Osteocyte (in vitro differentiated cells): ENCODE results near the gene TSPAN32. TPM values are rescaled to one million over a fixed set of nuclear protein-coding genes. Genes with fewer than 3 reads are reported as not detected.

Experiments used
- DNase-seq: peaks from one replicate; pipeline ENCODE4 v3.0.0; 2021; ENCODE audit warnings: mixed read lengths; ENCODE audit not compliant: unreplicated experiment; ENCODE audit errors: extremely low spot score
- H3K27ac Mint-ChIP-seq: one replicate; pipeline ENCODE4 v1.8.0; 2021; ENCODE audit warnings: mild to moderate bottlenecking, mixed read lengths; ENCODE audit not compliant: unreplicated experiment
- H3K27me3 Mint-ChIP-seq: one replicate; pipeline ENCODE4 v1.8.0; 2021; ENCODE audit warnings: mixed read lengths; ENCODE audit not compliant: unreplicated experiment
- H3K36me3 Mint-ChIP-seq: one replicate; pipeline ENCODE4 v1.8.0; 2021; ENCODE audit warnings: mixed read lengths; ENCODE audit not compliant: unreplicated experiment
- H3K4me1 Mint-ChIP-seq: one replicate; pipeline ENCODE4 v1.8.0; 2021; ENCODE audit warnings: mixed read lengths; ENCODE audit not compliant: unreplicated experiment
- H3K4me3 Mint-ChIP-seq: one replicate; pipeline ENCODE4 v1.8.0; 2021; ENCODE audit warnings: mild to moderate bottlenecking, moderate library complexity, mixed read lengths; ENCODE audit not compliant: unreplicated experiment
- H3K9me3 Mint-ChIP-seq: one replicate; pipeline ENCODE4 v1.8.0; 2021; ENCODE audit warnings: mixed read lengths; ENCODE audit not compliant: unreplicated experiment
- total RNA-seq: library from RNA; stranded (reverse); gene quantifications from 2 replicates; pipeline ENCODE4 v1.2.1, GENCODE V29; 2021
- TF ChIP-seq, protein P1 (sequence below): fragments of 200-600 bp; sonication (generic); IDR thresholded peaks from 2 replicates; pipeline ENCODE4 v1.5.0; 2021; ENCODE audit warnings: antibody characterized with exemption, mild to moderate bottlenecking, moderate library complexity

TSPAN32 gene
- total RNA-seq, 1 donor from 2014 or later, result 1.2 TPM

DNA sequence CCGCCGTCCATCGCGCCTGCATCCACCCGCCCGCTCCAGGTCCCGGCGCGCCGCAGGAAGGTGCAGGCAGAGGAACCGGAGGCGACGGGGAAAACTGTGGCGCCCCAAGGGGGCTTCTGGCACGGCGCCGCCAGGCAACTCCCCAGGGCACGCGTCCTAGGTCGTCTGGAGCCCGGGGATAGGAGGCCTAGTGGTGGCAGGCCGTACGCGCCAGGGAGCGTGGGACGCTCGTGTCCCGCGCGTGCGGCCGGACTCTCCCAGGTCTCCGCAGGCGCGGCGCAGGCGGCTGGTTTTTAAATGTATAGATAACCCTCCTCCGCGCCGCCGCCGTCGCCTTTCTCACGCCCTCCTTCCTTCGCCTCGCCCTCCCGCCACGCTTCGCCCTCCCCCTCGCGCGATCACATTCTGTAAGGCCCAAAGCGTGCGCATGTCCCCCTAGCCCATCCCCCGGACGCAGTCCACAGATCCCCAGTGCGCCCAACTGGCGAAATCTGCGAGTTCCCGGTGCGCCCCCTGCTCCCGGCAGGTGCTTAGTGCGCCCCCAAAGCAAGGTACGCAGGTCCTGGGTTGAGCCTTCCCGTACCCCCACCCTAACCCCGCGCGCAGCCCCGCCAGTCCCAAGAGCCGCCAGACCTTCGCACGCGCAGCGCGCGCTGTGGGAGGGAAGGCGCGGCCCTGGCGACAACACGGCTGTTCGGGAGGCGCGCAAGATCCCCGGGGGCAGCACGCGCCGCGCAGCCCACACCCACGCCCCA, 31.3 kb upstream of the TSPAN32 start, which contains the start of gene ASCL2:
Gene ASCL2 (minus strand): TSS at position 267 of the 755 bp plus-strand sequence. CDS start 256 bp downstream, at position 11.
- Mint-ChIP-seq H3K9me3 (no peaks in the 10 kb centered on the region), H3K27ac (no peak within 1 kb of the TSS), H3K36me3 (no peaks in the 10 kb centered on the region), H3K27me3 (peaks cover 59% of the 10 kb centered on the region), H3K4me1 (peaks cover 9% of the 10 kb centered on the region), H3K4me3 (no peak within 1 kb of the TSS)
- TF ChIP-seq, protein P1, sequence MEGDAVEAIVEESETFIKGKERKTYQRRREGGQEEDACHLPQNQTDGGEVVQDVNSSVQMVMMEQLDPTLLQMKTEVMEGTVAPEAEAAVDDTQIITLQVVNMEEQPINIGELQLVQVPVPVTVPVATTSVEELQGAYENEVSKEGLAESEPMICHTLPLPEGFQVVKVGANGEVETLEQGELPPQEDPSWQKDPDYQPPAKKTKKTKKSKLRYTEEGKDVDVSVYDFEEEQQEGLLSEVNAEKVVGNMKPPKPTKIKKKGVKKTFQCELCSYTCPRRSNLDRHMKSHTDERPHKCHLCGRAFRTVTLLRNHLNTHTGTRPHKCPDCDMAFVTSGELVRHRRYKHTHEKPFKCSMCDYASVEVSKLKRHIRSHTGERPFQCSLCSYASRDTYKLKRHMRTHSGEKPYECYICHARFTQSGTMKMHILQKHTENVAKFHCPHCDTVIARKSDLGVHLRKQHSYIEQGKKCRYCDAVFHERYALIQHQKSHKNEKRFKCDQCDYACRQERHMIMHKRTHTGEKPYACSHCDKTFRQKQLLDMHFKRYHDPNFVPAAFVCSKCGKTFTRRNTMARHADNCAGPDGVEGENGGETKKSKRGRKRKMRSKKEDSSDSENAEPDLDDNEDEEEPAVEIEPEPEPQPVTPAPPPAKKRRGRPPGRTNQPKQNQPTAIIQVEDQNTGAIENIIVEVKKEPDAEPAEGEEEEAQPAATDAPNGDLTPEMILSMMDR, result no peak
- DNase-seq, result peak; percentile 83

DNA sequence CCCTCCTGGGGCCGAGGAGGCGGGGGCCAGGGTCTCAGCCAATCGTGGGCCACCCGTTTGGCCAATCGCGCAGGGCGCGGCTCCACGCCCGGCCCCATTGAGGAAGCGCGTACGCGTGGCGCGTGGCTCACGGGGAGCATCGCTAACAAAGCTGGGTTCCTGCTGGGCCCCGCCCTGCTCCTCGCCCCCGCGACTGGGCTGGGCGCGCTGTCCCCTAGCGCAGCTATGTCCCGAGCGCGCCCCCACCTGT, 30.8 kb upstream of the TSPAN32 start:
- Mint-ChIP-seq H3K4me3 (no peak overlapping the region), H3K27me3 (peaks cover 56% of the 10 kb centered on the region), H3K27ac (no peak overlapping the region), H3K4me1 (peaks cover 9% of the 10 kb centered on the region), H3K36me3 (no peaks in the 10 kb centered on the region), H3K9me3 (no peaks in the 10 kb centered on the region)
- DNase-seq, result no peak
- TF ChIP-seq, protein P1, result no peak

DNA sequence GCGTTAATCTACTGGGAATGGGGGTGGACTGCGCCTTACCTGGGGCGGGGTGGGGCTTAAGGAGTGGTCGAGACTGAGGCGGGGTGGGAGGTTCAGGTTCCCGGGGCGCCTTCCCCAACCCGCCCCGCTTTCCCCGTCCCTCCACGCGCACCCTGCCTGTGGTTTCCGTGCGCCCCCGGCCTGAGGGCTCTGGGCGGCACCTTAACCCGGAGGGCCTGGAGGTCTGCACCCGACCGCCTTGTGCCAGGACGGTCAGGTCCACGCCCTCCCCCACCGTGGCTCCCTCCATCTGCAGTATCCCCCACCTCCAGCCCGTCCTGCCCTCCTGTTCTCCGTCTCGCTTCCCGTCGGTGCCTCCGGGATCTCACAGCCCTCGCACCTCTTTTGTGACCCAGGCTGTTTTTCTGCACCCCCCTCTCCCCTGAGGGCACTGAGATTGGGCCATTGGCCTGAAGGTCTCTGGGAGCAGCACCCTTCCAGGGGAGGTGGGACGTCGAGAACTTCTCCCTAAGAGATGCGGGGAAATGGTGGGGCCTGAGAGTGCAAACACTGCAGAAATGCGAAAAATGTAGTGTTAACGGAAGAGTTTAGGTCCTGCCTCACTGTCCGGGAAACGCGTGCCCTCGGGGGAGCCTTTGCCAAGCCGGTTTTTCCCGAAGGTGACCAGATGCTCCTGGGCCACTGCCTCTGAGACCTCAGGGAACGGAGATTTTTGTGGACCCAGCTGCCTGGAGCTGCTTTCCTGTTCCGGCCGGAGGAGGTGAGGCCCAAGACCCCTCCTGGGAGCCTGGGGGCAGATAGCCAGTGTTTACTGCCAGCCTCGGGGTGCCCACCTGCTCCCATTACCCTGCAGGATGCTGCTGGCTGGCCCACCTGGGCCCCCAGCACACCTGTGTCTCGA, 30.2 kb upstream of the TSPAN32 start:
- peak; percentile 72 for DNase-seq
- TF ChIP-seq, protein P1, result no peak
- no peaks in the 10 kb centered on the region for H3K36me3 Mint-ChIP-seq
- H3K27ac Mint-ChIP-seq, result no peak overlapping the region
- H3K4me1 Mint-ChIP-seq, result peaks cover 9% of the 10 kb centered on the region
- no peak overlapping the region for H3K4me3 Mint-ChIP-seq
- H3K27me3 Mint-ChIP-seq, result peaks cover 55% of the 10 kb centered on the region
- H3K9me3 Mint-ChIP-seq, result no peaks in the 10 kb centered on the region

DNA sequence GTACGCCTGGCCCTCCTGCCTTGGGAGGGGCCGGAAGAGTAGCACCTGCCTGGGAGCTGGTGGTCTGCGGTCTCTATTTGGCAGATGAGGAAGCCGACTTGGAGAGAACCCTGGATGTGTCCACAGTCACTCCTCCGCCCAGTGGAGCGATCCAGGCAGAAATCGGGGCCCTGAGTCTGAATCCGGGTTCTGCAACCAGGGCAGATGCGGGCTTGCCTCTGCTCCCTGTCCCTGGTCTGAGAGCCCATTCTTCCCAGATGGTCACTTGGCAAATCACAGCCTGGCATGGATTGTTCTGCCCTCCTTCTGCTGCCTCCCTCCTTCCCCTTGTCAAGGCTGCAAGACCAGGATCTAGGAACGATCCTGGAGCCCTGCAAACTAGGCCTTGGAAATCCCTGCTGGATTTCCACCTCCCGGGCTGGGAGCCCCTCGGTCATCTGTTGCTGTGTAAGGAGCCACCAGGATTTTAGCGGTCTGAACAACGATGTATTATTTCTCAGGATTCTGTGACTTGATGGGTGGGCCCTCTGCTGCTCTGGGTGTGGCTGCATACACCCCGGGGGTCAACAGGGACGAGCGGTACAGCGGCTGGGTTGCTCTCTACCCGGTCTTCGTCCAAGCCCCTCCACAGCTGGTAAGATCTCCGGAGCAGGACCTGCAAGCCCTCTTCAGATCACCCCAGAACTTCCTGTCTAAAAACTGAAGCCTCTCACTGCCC, 29.4 kb upstream of the TSPAN32 start:
- peak; percentile 70 for DNase-seq
- H3K36me3 Mint-ChIP-seq, result no peaks in the 10 kb centered on the region
- peaks cover 14% of the 10 kb centered on the region for H3K4me1 Mint-ChIP-seq
- TF ChIP-seq, protein P1, result no peak
- no peaks in the 10 kb centered on the region for H3K9me3 Mint-ChIP-seq
- H3K4me3 Mint-ChIP-seq, result no peak overlapping the region
- peaks cover 62% of the 10 kb centered on the region for H3K27me3 Mint-ChIP-seq
- H3K27ac Mint-ChIP-seq, result no peak overlapping the region
